NCI-H2171 (cell line): ENCODE results near the gene DPYSL5.
A peak's percentile ranks its signal among the peaks of the same experiment; 100 is the strongest.

Experiments used
- DNase-seq: peaks from one replicate; lab custom pipeline; 2025; lab: John Stamatoyannopoulos, UW

Gene DPYSL5

GRCh38 chr2:26969077-26969844, 121.3 kb downstream of the DPYSL5 start:
- no peak for DNase-seq

- DNase-seq: peak; percentile 99
Observed at GRCh38 chr2:26970244-26970927, 122.5 kb downstream of the DPYSL5 start, which contains the start of gene MAPRE3. Gene MAPRE3, plus strand, starts transcription at chr2:26970637. Its CDS starts 51,582 bp downstream, at chr2:27022219.

- no peak for DNase-seq
Observed at GRCh38 chr2:26970928-26971627, 123.1 kb downstream of the DPYSL5 start.

DNA sequence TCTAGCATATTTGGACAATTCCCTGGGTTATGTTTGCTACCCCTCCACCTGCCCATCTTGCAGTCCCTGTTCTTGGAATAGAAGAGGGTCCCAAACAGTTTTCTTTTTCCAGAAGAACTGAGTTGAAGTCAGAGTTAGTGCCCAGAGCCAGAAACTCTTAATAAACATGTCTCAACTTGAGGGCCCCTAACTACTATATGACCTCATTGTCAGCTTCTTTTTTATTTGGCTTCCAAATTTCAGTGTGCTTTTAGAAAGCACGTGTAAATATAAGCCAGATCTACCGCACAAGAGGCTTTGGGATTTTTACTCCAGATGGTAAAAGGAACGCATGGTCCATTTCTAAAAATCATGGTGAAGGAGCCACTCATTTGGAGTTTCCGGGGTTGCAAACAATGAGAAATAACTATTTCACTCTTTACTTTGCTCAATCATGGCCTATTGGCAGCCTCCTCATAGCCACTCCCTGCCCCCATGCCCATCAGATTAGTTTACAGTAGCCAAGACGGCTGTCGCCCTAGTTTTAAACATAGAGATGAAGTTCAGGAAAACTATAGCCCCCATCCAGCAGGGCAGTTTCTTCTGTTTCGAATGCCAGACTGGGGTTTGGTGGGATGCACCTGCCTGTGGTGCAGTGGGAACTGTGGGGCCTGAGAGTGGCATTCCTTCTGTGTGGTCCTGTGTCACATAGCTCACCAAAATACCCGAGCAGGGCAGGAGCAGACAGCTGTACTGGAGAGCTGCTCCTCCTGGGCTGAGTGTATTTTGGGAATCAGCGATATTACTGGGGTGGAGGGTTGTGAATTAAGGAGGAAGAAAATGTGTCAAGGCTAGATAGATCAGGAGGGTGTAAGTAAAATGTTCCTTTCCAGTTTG, 124.2 kb downstream of the DPYSL5 start:
- DNase-seq: no peak

GRCh38 chr2:26974352-26974751, 126.4 kb downstream of the DPYSL5 start:
- DNase-seq: no peak

- no peak for DNase-seq
Observed at GRCh38 chr2:26975102-26975501, 127.2 kb downstream of the DPYSL5 start.

- no peak for DNase-seq
Observed at GRCh38 chr2:26975656-26976055, 127.7 kb downstream of the DPYSL5 start.

DNA sequence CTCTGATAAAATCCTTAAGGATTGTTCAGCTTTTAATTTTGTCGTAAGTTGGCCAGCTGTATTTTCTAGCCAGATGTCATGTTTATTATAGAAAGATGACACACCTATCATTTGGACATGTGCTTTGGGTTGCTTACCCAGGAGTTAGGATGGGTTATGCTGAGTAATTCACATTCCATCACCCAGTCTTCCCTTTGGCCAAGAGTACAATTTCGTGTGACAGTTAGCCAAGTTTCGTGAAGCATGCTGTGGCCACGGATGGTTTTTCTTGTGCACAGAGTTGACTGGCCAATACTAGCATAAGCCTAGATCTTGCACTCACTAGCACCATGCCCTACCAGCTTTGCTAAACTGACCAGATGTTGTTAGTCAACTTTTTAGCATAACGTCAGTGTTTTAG, 128.3 kb downstream of the DPYSL5 start:
- no peak for DNase-seq

GRCh38 chr2:26977012-26977411, 129.1 kb downstream of the DPYSL5 start:
- DNase-seq: no peak

GRCh38 chr2:26978061-26978596, 130.2 kb downstream of the DPYSL5 start:
- DNase-seq: peak; percentile 59

DNA sequence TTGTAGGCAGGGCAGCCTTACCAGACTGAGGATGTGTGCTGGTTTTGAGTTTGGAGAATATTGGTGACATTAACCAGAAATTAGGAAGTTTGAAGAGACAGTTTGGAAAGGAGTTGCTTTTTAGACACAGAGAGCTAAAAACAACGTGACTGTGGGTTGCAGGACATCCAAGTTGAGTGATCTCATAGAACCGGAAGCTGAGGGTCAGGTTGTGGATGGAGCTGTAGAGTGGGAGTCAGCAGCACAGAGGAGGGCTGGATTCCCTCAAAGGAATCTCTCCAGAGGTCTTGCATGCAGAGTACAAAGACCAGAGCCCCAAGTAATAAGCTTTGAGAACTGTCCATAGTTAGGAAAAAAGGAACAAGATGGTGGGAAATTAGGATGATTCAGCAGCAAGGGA, 131.8 kb downstream of the DPYSL5 start:
- no peak for DNase-seq

GRCh38 chr2:26980971-26981370, 133.0 kb downstream of the DPYSL5 start:
- no peak for DNase-seq

GRCh38 chr2:26982102-26982742, 134.3 kb downstream of the DPYSL5 start:
- peak; percentile 71 for DNase-seq

GRCh38 chr2:26983746-26984145, 135.8 kb downstream of the DPYSL5 start:
- no peak for DNase-seq

GRCh38 chr2:26985807-26986206, 137.9 kb downstream of the DPYSL5 start:
- DNase-seq: no peak

- no peak for DNase-seq
Observed at GRCh38 chr2:26986576-26986975, 138.6 kb downstream of the DPYSL5 start.

GRCh38 chr2:26988058-26988860, 140.3 kb downstream of the DPYSL5 start:
- no peak for DNase-seq

DNA sequence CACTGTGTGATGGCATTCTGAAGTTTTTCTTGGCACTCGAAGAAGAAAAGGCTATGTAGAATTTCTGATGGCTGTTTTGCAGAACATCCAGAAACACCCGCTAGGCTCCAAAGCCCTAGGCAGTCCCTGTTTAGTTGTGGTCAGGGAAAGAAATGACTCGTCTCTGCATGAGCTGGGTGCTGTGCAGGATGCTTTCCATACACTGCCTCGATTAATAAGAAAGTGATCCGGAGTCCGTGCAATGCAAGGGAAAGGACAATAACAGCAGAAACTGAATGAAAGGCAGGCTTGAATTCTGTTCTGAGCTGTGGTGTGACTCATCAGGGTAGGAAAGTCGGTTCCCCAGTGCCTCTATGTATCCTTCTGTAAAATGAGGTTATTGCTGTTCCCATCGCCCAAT, 141.2 kb downstream of the DPYSL5 start:
- DNase-seq: no peak

GRCh38 chr2:26991717-26992116, 143.8 kb downstream of the DPYSL5 start:
- no peak for DNase-seq

DNA sequence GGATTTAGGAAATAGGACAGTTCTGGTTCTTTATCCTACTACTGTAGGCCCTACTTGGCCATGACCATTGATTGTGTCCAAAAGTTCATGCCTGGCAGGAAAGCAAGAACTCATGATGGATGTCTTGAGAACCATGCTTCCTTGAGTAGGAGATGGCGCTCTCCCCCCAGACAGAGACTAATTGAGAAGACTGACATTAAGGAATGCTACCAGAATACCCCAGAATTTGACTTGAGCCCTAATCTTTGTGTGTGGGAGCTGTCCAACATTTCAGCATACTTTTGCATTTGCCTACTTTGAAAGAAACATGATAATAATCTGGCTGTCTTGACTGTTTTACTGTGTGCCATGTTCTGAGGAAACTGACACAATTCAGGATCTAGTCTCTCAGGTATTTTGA, 145.8 kb downstream of the DPYSL5 start:
- DNase-seq: no peak
